ENCODE measurements around the gene DUS2.

Gene DUS2

GRCh38 chr16:68022728-68023537, at the start of gene DUS2, which contains the start of gene DDX28:
Gene DUS2, plus strand, starts transcription at chr16:68023284. Its CDS starts 14,740 bp downstream, at chr16:68038024.
Gene DDX28, minus strand, starts transcription at chr16:68023232. Its CDS starts 30 bp downstream, at chr16:68023202.
- Mint-ChIP-seq H3K36me3 (ENCODE audit: insufficient read depth) (peaks cover 21% of the 10 kb centered on the region), H3K9me3 (no peaks in the 10 kb centered on the region), H3K27ac (ENCODE audit: low read depth) (peak within 1 kb of the TSS; percentile 95), H3K4me1 (peaks cover 23% of the 10 kb centered on the region), H3K27me3 (no peaks in the 10 kb centered on the region), H3K4me3 (peak within 1 kb of the TSS; percentile 93)
- DNase-seq (ENCODE audit: low spot score in 2 of 2), result peak; percentile 94 to 96
- peak; percentile 96 for ATAC-seq (replicated peaks; ENCODE audit: extremely low read depth, poor library complexity, severe bottlenecking)

- no peak for DNase-seq (ENCODE audit: low spot score in 2 of 2)
- H3K4me1 Mint-ChIP-seq, result no peaks in the 10 kb centered on the region
- H3K9me3 Mint-ChIP-seq, result no peaks in the 10 kb centered on the region
- H3K27me3 Mint-ChIP-seq, result peaks cover 6% of the 10 kb centered on the region
- no peaks in the 10 kb centered on the region for H3K36me3 Mint-ChIP-seq (ENCODE audit: insufficient read depth)
- no peak overlapping the region for H3K27ac Mint-ChIP-seq (ENCODE audit: low read depth)
- ATAC-seq (replicated peaks; ENCODE audit: extremely low read depth, poor library complexity, severe bottlenecking), result no peak
- no peak overlapping the region for H3K4me3 Mint-ChIP-seq
Observed at GRCh38 chr16:67975321-67976105, 47.6 kb upstream of the DUS2 start.

- ATAC-seq (replicated peaks; ENCODE audit: extremely low read depth, poor library complexity, severe bottlenecking) (no peak), DNase-seq (ENCODE audit: low spot score in 2 of 2) (no peak)
- Mint-ChIP-seq H3K36me3 (ENCODE audit: insufficient read depth) (peaks cover 2% of the 10 kb centered on the region), H3K9me3 (no peaks in the 10 kb centered on the region), H3K27me3 (peaks cover 6% of the 10 kb centered on the region), H3K4me1 (no peaks in the 10 kb centered on the region), H3K27ac (ENCODE audit: low read depth) (no peak overlapping the region), H3K4me3 (no peak overlapping the region)
Observed at GRCh38 chr16:67976205-67976604, 46.9 kb upstream of the DUS2 start.

GRCh38 chr16:67977005-67977404, 46.1 kb upstream of the DUS2 start:
- no peak for ATAC-seq (replicated peaks; ENCODE audit: extremely low read depth, poor library complexity, severe bottlenecking)
- Mint-ChIP-seq H3K9me3 (no peaks in the 10 kb centered on the region), H3K4me3 (no peak overlapping the region)

GRCh38 chr16:67977469-67978227, 45.4 kb upstream of the DUS2 start:
- peaks cover 6% of the 10 kb centered on the region for H3K27me3 Mint-ChIP-seq

More at GRCh38 chr16:67977005-67977404, 46.1 kb upstream of the DUS2 start:
- Mint-ChIP-seq H3K27ac (ENCODE audit: low read depth) (no peak overlapping the region), H3K36me3 (ENCODE audit: insufficient read depth) (peaks cover 2% of the 10 kb centered on the region), H3K27me3 (peaks cover 6% of the 10 kb centered on the region), H3K4me1 (no peaks in the 10 kb centered on the region)
- no peak for DNase-seq (ENCODE audit: low spot score in 2 of 2)

GRCh38 chr16:67979955-67980678, 43.0 kb upstream of the DUS2 start, which contains the start of gene DPEP3:
Gene DPEP3, minus strand, starts transcription at chr16:67980499. Its CDS starts 119 bp downstream, at chr16:67980380.
- no peaks in the 10 kb centered on the region for H3K9me3 Mint-ChIP-seq
- no peak within 1 kb of the TSS for H3K4me3 Mint-ChIP-seq
- peaks cover 6% of the 10 kb centered on the region for H3K27me3 Mint-ChIP-seq
- DNase-seq (ENCODE audit: low spot score in 2 of 2) (no peak), ATAC-seq (replicated peaks; ENCODE audit: extremely low read depth, poor library complexity, severe bottlenecking) (no peak)
- no peak within 1 kb of the TSS for H3K27ac Mint-ChIP-seq (ENCODE audit: low read depth)
- H3K36me3 Mint-ChIP-seq (ENCODE audit: insufficient read depth), result peaks cover 3% of the 10 kb centered on the region
- peaks cover 11% of the 10 kb centered on the region for H3K4me1 Mint-ChIP-seq

More at GRCh38 chr16:67977469-67978227, 45.4 kb upstream of the DUS2 start:
- no peaks in the 10 kb centered on the region for H3K4me1 Mint-ChIP-seq
- no peak overlapping the region for H3K4me3 Mint-ChIP-seq
- no peak overlapping the region for H3K27ac Mint-ChIP-seq (ENCODE audit: low read depth)
- peaks cover 2% of the 10 kb centered on the region for H3K36me3 Mint-ChIP-seq (ENCODE audit: insufficient read depth)
- H3K9me3 Mint-ChIP-seq, result no peaks in the 10 kb centered on the region
- ATAC-seq (replicated peaks; ENCODE audit: extremely low read depth, poor library complexity, severe bottlenecking) (no peak), DNase-seq (ENCODE audit: low spot score in 2 of 2) (no peak)

- Mint-ChIP-seq H3K27ac (ENCODE audit: low read depth) (no peak overlapping the region), H3K36me3 (ENCODE audit: insufficient read depth) (peaks cover 4% of the 10 kb centered on the region), H3K4me3 (no peak overlapping the region), H3K4me1 (peaks cover 12% of the 10 kb centered on the region), H3K27me3 (no peaks in the 10 kb centered on the region), H3K9me3 (no peaks in the 10 kb centered on the region)
- ATAC-seq (replicated peaks; ENCODE audit: extremely low read depth, poor library complexity, severe bottlenecking), result no peak
- no peak for DNase-seq (ENCODE audit: low spot score in 2 of 2)
Observed at GRCh38 chr16:67982011-67982696, 40.9 kb upstream of the DUS2 start.

GRCh38 chr16:67986949-67987348, 36.1 kb upstream of the DUS2 start:
- H3K27ac Mint-ChIP-seq (ENCODE audit: low read depth), result no peak overlapping the region

GRCh38 chr16:67987460-67988160, 35.5 kb upstream of the DUS2 start:
- Mint-ChIP-seq H3K4me1 (peaks cover 17% of the 10 kb centered on the region), H3K27me3 (no peaks in the 10 kb centered on the region), H3K4me3 (no peak overlapping the region), H3K27ac (ENCODE audit: low read depth) (peak overlapping the region; percentile 69), H3K36me3 (ENCODE audit: insufficient read depth) (peaks cover 4% of the 10 kb centered on the region), H3K9me3 (no peaks in the 10 kb centered on the region)
- ATAC-seq (replicated peaks; ENCODE audit: extremely low read depth, poor library complexity, severe bottlenecking) (no peak), DNase-seq (ENCODE audit: low spot score in 2 of 2) (no peak)

More at GRCh38 chr16:67986949-67987348, 36.1 kb upstream of the DUS2 start:
- Mint-ChIP-seq H3K9me3 (no peaks in the 10 kb centered on the region), H3K4me1 (peaks cover 17% of the 10 kb centered on the region), H3K36me3 (ENCODE audit: insufficient read depth) (peaks cover 4% of the 10 kb centered on the region), H3K27me3 (no peaks in the 10 kb centered on the region), H3K4me3 (no peak overlapping the region)
- ATAC-seq (replicated peaks; ENCODE audit: extremely low read depth, poor library complexity, severe bottlenecking) (no peak), DNase-seq (ENCODE audit: low spot score in 2 of 2) (no peak)

GRCh38 chr16:67988675-67989074, 34.4 kb upstream of the DUS2 start:
- Mint-ChIP-seq H3K4me1 (peaks cover 16% of the 10 kb centered on the region), H3K36me3 (ENCODE audit: insufficient read depth) (peaks cover 7% of the 10 kb centered on the region), H3K9me3 (no peaks in the 10 kb centered on the region), H3K27ac (ENCODE audit: low read depth) (peak overlapping the region; percentile 69), H3K4me3 (no peak overlapping the region), H3K27me3 (no peaks in the 10 kb centered on the region)
- DNase-seq (ENCODE audit: low spot score in 2 of 2), result no peak
- no peak for ATAC-seq (replicated peaks; ENCODE audit: extremely low read depth, poor library complexity, severe bottlenecking)

Data from central memory CD8-positive, alpha-beta T cell (primary cell).